SK-N-MC (cell line): Measurements from ENCODE around the gene ARPC1A.
"Not testable (repeated sequence)": the region's sequence is repeated elsewhere in the genome, so short reads cannot be mapped to it uniquely, and the experiment has no call there.

Source experiments
- EZH2 ChIP-seq: fragments of 200-600 bp; sonication (generic); IDR thresholded peaks from one replicate; pipeline ENCODE4 v1.6.1; 2017; ENCODE audit warnings: antibody characterized with exemption
- FOXP2 ChIP-seq: optimal IDR thresholded peaks from 2 replicates; pipeline ENCODE3; 2011; ENCODE audit warnings: mild to moderate bottlenecking, moderate library complexity; ENCODE audit not compliant: insufficient read depth; ENCODE audit errors: extremely low read length, control extremely low read depth
- POLR2AphosphoS5 ChIP-seq: IDR thresholded peaks from 2 replicates; pipeline ENCODE4 v1.6.1; 2012; ENCODE audit warnings: mild to moderate bottlenecking, low read depth, low read length, borderline replicate concordance

GRCh38 chr7:99358521-99358920 is 32.8 kb downstream of the ARPC1A start:
- not testable (repeated sequence) for TF ChIP-seq EZH2, POLR2AphosphoS5, FOXP2
